HG03565 (cell line): ENCODE results near the gene ZFAND6.
"Not testable (repeated sequence)": the region's sequence is repeated elsewhere in the genome, so short reads cannot be mapped to it uniquely, and the experiment has no call there.

Source experiments
- ATAC-seq: cut with Tn5 transposase; IDR thresholded peaks from one replicate; pipeline ENCODE4 v1.9.1; 2021; ENCODE audit warnings: mild to moderate bottlenecking, moderate library complexity; ENCODE audit not compliant: unreplicated experiment

ZFAND6 gene

DNA sequence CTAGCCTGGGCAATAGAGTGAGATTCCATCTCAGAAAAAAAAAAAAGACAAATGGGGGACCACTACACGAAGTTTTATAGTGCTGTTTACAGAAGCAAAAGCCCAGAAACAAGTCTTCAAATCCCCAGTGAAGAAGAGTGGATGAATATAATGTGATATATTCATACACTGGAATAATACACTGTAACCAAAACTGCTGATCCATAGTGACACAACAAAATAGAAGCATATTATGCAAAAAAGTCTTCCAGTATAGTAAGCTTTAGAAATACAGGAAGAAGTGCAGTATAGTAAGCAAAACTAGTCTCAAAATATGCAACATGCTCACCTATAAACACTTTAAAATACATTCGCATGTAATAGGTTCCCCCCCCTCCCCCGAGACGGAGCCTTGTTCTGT is 81.4 kb downstream of the ZFAND6 start:
- ATAC-seq = no peak

DNA sequence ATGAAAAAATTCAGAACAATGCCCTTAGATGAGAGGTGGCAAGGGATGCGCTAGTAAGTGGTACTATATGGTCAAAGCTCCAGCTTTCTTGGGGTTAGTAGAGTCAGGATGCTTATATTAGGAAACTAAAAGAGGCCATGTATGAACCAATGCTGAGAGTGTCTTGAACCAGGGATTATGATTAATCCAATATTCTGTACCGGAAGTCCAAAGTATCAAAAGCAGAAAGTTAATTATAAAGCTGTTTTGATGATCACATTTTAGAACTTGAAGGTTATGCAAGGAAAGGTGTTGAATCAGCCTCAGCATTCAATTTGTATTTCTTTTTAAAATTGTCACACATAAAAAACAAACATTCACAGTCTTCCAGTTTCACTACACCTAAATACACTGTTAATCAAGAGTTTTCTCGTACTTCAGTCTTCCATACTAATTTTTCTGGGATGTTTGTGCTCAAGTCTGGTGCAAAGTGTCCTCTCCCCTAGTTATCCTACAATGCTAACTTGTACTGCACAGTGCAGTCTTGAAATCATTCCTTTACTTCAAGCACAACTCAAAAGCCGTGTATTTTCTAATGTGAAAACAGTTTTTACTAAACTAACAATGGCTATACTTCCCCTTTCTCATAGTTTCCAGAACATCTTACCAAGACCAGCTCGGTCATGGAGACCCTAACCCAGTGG is 82.6 kb downstream of the ZFAND6 start:
- no peak for ATAC-seq

DNA sequence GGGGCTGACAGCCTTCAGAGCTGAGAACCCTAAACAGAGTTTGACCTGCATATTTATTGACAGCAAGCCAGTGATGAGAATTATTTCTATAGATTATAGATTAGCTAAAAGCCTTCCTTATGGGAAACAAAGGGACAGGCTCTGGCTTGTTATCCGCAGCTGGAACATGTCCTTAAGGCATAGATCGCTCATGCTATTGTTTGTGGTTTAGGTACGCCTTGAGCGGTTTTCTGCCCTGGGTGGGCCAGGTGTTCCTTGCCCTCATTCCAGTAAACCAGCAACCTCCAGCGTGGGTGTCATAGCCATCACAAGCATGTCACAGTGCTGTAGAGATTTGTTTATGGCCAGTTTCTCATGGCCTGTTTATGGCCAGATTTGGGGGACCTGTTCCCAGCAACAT is 83.2 kb downstream of the ZFAND6 start:
- ATAC-seq = no peak

DNA sequence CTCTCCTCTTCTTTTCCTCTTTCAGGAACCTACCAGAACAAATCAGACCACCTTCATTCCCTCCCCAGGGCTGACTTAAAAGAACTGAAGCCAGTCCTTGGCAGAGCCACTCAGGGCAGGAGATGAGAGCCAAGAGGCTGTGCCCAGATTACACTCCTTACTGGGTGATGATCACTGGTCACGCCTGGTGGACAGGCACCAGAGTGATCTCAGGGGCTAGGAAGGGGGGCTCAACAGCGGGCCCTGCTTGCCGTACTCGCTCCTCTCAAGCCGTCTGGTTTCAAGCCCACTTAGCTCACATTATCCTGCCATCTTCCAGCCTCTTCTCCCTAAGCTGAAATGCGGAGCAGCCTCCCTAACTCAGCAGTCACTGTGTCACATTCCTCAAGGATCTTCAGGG is 91.7 kb downstream of the ZFAND6 start:
- ATAC-seq = no peak

DNA sequence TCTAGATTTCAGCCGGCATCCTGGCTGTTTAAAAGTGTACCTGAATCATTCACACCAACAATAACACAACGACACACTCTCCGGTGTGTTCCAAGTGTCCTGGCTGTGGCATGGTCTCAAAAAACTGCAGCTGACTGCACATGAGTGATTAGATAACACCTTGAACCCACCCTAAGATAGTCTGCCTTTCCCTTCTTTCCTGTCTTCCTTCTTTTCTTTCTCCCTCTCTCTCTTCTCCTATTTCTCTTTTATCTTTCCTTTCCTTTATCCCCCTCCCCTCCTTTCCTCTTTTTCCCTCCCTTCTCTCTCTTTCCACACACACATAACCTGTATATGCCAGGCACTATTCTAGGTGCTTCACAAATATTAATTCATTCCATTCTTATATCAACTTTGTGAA is 92.1 kb downstream of the ZFAND6 start:
- no peak for ATAC-seq

DNA sequence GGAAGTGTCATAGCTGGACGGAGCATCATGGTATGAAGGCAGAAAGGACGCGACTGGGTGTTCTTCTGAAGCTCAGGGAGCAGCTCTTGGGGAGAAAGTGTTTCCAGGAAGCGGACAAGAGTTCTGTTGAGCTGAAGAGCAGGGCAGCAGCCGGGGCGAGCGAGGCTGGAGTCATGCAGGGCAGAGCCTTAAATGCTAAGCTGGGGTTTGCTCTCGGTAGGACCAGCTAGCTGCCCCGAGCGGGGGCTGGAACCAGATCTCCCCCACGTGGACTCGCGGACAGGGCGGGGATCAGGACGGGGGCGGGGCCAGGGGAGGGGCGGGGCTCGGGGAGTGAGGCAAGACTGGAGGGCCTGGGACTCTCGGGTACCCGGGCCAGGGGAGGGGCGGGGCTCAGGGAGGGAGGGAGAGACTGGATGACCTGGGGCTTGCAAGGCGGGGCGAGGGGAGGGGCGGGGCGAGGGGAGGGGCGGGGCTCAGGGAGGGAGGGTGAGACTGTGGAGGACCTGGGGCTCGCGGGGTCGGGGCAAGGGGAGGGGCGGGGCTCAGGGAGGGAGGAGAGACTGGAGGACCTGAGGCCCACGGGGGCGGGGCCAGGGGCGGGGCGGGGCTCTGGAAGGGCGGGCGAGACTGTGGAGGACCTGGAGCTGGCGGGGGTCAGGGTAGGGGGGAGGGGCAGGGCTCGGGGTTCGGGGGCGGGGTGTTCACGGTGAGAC is 92.9 kb downstream of the ZFAND6 start:
- peak; percentile 35 for ATAC-seq

DNA sequence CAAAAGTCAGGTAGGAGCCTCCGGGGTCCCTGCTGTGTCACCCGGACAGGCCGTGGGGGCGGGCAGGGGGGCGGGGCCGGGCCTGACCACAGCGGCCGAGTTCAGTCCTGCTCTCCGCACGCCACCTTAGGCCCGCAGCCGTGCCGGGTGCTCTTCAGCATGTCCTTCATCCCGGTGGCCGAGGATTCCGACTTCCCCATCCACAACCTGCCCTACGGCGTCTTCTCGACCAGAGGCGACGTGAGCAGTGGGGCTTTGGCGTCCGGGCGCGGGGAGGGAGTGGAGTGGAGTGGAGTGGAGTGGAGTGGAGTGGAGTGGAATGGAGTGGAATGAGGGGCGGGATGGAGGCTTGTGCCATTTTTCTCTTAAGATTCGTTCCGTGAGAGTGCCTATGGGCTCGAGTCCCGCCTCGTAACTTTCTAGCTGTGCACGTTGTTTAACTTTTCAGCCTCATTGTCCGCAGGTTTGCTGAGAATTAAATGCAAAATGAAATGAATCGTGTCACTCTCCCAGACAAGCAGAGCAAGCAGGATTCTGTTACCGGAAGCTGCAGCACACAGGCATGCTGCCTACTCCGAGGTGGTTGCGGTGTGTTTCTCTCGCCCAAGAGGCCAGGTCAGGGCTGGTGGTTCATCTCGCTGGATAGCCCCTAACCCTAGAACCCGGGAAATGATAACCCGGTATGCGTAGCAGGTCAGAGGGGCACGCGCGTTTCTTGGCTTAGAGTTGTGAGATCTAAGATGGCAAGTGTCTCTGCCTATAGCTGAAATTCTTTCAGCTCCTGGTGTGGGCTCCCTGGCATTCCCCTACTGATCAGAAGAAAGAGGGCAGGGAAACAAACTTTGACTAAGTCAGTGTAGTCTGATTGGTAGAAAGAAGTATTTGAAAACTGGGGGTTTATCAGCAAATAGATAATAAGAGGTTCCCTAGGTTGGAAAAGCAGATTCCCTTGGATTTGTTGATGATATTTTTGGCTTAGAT is 93.7 kb downstream of the ZFAND6 start, which contains the start of gene FAH:
Gene FAH, plus strand, starts transcription at position 104 of the 981 bp plus-strand sequence. Its CDS starts 56 bp downstream, at position 160.
- ATAC-seq = peak; percentile 32

DNA sequence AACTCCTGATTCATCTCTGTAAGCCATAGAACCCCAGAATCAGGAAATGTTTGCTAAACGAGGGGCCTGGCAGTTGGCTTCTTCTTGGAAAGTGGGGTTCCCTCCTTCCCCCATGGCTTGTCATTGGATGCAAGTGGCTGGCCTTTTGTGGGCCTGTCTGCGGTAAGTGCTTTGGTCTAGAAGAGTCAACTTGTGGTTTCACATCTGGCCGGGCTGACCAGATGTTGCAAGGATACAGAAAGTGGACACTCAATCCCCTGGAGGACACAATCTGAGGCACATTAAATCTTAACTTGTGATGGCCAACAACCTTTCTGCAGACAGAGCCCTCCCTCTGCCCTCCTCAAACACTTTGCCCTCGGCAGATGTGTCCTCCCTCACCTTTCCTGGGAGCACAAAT is 94.4 kb downstream of the ZFAND6 start:
- no peak for ATAC-seq

DNA sequence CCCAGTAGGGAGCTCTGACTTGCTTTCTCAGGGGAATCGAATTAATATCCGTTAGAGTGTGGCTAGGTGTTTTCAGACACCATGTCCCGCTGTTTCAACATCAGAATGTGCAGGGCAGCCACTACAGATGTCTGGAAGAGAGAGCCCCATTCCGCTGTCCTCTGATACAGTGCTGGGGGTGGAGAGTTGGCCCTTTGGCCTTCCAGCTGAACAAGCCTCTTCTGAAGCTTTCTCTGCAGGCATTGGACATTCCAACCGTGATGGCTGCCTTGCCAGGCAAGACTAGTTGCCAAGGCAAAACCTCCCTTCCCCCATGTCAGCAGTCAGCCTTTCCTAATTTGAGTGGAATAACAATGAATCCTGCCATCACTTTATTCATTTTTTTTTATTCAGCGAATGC is 94.9 kb downstream of the ZFAND6 start:
- no peak for ATAC-seq

DNA sequence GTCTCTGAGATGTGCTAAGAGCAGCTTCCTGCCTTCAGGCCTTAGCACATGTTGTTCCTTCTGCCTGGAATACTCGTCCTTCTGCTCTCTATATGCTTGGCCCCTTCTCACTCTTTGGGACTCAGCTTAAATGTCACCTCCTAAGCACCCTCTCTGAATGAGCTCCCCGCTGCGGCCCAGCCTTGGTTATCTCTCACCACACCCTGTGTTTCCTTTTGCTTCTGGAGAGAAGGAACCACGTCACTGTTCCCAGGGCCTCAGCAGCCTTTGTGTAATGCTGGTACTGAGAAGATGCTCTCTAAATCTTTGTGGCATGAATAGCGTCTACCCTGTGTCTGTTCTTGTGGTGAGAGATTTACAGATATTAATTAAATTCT is 95.5 kb downstream of the ZFAND6 start:
- no peak for ATAC-seq

DNA sequence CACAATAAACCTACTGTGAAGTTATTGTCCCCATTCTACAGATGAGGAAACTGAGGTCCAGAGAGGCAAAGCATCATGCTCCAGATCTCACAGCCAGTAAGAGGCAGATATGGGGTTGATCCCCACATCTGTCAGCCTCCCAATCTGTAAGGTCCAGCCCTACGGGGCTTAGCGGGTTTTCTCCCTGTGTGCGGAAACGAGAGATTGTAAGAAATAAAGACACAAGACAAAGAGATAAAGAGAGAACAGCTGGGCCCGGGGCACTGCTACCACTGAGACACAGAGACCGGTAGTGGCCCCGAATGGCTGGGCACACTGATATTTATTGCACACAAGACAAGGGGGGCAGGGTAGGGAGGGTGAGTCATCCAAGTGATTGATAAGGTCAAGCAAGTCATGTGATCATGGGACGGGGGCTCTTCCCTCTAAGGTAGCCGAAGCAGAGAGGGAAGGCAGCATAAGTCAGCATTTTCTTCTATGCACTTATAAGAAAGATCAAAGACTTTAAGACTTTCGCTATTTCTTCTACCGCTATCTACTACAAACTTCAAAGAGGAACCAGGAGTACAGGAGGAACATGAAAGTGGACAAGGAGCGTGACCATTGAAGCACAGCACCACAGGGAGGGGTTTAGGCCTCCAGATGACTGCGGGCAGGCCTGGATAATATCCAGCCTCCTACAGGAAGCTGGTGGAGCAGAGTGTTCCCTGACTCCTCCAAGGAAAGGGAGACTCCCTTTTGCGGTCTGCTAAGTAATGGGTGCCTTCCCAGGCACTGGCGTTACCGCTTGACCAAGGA is 96.1 kb downstream of the ZFAND6 start:
- ATAC-seq = not testable (repeated sequence)

DNA sequence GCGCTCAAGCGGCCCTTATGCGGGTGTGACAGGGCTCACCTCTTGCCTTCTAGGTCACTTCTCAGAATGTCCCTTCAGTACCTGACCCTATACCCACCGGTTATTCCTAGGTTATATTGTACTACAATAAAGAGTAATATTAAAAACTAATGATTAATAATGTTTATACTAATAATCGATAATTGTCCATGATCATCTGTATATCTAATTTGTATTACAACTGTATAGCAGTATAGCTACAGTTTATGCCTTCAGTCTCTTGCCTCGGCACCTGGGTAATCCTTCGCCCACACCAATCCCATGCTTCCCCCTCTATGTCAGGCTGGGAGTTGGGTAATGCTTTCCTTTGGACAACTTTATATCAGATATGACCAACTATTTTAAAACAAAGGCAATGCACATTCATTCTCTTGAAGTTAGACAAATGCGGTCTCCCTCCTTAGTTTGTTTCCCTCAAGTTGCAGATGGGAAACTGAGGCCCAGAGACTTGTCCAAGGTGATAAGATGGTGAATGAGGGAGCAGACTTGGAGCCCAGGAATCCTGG is 96.8 kb downstream of the ZFAND6 start:
- ATAC-seq = no peak

DNA sequence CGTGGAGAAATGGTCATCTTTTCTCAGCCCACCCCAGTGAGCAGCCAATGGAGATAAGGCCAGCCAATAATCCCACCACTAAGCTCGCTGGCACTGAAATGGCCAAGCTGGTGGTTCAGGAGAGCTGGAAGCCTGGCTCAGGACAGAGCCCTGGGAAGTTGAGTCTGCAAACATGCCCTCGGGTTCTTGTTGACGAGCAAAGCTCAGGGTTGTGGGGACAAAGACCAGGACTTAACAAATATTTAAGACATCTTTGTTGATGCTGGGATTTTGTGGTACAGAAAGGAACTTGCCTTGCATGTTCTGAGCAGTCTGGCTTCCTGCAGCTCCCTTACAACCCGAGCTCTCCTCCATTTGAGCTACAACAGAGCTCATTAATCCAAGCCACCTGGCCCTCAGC is 97.7 kb downstream of the ZFAND6 start:
- no peak for ATAC-seq

DNA sequence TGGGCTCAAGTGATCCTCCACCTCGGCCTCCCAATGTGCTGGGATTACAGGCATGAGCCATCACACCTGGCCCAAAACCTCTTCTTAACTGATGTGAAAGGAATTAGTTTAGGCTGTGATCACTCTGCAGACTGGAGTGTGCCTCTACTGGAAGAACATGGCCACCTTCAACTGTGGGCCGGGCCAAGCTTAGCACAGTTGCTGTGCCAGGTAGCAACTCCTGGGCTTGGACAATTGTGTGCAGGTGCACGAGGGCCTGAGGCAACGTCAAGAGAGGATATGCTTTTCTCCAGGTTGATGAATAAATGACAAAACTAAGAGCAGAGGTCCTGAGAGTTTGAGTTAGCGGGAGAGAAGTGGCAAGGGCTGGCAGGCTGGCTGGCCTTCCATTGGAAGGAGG is 99.8 kb downstream of the ZFAND6 start:
- no peak for ATAC-seq

DNA sequence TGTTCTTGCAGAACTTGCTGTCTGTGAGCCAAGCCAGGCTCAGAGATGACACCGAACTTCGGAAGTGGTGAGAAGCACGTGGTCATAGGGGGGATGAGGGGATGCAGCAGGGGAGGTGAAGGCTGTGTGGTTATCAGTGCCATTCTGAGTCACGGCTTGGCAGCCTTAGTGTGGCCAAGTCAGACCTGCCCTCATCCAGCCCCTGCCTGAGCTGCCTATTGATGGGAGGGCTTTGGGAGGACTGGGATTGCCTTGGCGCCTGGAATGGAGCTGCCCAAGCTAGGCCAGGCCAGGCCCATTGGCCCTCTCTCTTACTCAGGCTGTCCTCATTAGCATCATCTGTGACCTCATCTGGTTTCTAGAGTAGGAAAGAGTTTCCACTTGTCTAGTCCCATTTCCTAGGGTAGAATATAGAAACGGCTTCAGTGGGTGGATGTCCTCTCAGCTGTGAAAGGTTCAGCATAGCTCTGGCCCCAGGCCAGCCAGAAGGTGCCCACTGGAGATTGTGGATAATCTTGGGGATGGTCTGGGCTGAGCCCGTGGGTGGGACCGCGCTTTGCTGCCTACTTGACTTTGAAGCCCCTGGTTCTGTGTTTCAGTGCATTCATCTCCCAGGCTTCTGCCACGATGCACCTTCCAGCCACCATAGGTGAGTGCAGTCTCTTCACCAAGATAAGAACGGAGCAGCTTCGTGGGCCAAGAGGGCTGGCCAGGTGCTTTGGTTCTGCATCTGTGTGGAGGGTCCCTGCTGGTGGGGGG is 100.5 kb downstream of the ZFAND6 start:
- no peak for ATAC-seq

DNA sequence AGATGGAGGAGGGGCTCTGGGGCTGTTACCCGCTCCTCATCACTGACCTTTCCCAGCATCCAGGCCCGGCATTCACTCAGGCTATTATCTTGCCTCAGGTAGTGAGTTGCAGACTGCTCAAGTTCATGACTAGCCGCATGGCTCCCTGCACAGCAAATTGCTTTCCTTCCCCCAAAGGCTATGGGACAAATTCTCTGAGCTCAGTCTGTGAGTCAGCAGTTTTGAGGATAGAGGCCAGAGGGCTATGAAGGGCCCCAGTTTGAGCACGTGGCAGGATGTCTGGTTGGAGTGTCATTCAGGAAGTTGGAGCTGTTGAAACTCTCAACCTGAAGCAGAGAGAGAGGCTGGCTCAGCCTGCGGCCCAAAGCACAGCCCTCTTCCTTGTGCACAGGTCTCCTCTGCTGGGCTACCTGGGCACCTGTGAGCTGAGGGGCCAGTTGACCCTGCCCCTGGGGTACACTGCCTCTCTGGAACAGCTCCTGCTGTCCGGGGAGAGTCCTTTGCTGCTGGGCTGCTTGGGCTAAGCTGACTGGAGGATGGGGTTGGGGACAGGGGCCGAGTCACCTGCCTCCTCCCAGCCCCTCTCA is 101.2 kb downstream of the ZFAND6 start:
- ATAC-seq = peak; percentile 56

DNA sequence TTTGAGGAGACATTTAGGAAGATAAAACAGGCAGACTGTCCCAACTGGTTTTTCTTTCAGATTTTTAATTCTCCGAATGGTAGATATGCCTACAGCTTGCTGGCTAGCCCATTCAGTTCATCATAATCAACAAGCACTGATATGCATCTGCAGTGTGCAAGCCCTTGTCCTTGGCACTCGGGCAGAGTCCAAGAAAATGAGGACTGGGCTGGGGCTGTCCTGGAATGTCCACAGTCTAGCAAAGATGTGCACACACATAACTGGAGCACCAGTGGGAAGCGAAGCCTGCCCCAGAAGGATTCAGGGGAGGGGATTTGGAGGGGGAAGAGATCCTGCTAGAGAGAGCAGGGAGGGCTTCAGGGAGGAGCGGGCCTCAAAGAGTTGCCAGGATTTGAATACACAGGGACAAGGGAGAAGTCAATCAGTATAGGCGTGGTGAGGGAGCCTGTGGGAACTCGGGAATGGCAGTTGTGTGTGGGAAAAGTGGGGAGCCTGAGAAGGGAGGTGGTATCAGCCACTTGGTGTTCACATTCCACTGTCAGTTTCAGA is 102.1 kb downstream of the ZFAND6 start:
- ATAC-seq = no peak

DNA sequence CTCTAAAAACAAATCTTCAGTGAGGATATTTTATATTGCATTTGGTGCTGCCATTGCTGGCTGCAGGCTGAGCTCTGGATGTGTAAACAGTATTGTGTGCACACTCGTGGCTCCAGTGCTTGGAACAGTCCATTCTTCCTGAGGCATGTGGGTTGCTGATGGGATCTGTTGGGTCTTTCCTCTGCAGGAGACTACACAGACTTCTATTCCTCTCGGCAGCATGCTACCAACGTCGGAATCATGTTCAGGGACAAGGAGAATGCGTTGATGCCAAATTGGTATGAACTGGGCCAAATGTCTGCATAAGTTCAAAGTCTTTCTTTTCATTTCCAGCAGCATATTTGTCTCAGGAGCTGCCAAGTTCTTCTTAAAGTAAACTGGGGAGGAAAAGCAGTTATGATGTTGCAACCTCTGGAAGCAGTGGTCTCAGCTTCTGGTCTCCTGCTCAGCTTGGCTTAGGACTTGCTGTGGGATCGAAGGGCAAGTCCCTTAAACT is 102.6 kb downstream of the ZFAND6 start:
- no peak for ATAC-seq

DNA sequence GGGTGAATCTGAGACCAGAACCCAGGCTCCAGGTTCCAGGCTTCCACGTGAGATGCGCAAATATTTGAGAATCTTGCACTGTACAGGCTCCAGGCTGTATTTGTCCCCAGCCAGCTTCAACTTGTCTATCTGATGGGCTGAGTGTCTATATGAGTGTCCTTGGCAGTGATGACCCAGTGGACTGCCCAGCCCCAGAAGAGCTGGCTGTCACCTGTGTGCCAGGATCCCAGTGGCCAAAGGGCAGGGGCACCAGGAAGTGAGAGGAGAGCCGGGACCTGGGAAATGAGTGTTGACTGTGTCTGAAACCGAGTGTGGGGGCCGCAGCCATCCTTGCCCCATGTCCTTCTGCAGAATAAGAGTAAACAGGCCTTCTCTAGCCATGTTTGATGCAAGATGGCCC is 103.7 kb downstream of the ZFAND6 start:
- no peak for ATAC-seq
